Spleen (tissue), 11 donors: ENCODE measurements around the gene PIGQ. TPM values are rescaled to one million over a fixed set of nuclear protein-coding genes. Genes with fewer than 3 reads are reported as not detected.

ENCODE experiments used
- DNase-seq: peaks from one replicate; pipeline ENCODE4 v3.0.0-alpha.2; 2020
- H3K27ac ChIP-seq, 8 donors: fragments of 200-600 bp; sonication (generic) in 7 of 8; 1 replicate in 4 of 8; 2 replicates in 4 of 8; pipeline versions ENCODE4 v1.5.0 to v1.8.0; 2016 to 2021; ENCODE audit warnings: inconsistent platforms in 4 of 8, mild to moderate bottlenecking in 4 of 8, moderate library complexity in 1 of 8
- H3K27me3 ChIP-seq, 7 donors: fragments of 200-600 bp; sonication (generic) in 6 of 7; replicated peaks in 1 of 7; 1 replicate in 4 of 7; 2 replicates in 3 of 7; pipeline versions ENCODE4 v1.5.0 to v1.8.0; 2016 to 2021; ENCODE audit warnings: inconsistent platforms in 3 of 7, mild to moderate bottlenecking in 1 of 7
- H3K36me3 ChIP-seq, 6 donors: fragments of 200-600 bp; sonication (generic) in 5 of 6; 1 replicate in 4 of 6; 2 replicates in 2 of 6; pipeline versions ENCODE4 v1.5.0 to v1.8.0; 2016 to 2021; ENCODE audit warnings: inconsistent platforms in 2 of 6
- H3K4me1 ChIP-seq, 6 donors: fragments of 200-600 bp; sonication (generic) in 5 of 6; 1 replicate in 3 of 6; 2 replicates in 3 of 6; pipeline versions ENCODE4 v1.5.0 to v1.8.0; 2016 to 2021; ENCODE audit warnings: inconsistent platforms in 3 of 6
- H3K4me3 ChIP-seq, 8 donors: fragments of 200-600 bp; sonication (generic) in 7 of 8; 1 replicate in 4 of 8; 2 replicates in 4 of 8; pipeline versions ENCODE4 v1.5.0 to v1.8.0; 2016 to 2021; ENCODE audit warnings: inconsistent platforms in 4 of 8, mild to moderate bottlenecking in 4 of 8, moderate library complexity in 2 of 8
- H3K9me3 ChIP-seq, 8 donors: fragments of 200-600 bp; sonication (generic) in 7 of 8; 1 replicate in 4 of 8; 2 replicates in 4 of 8; pipeline versions ENCODE4 v1.5.0 to v1.8.0; 2016 to 2021; ENCODE audit warnings: inconsistent platforms in 4 of 8
- CTCF ChIP-seq, 11 experiments: fragments of 200-600 bp in 7 of 11; fragments of 450-650 bp in 4 of 11; sonication (generic) in 4 of 11; IDR thresholded peaks in 8 of 11; conservative IDR thresholded peaks in 3 of 11; 1 replicate in 7 of 11; 2 replicates in 4 of 11; pipeline versions ENCODE4 v1.4.0 to v1.8.0; 2016 to 2021; ENCODE audit warnings: antibody characterized with exemption in 11 of 11, inconsistent platforms in 4 of 11, mild to moderate bottlenecking in 1 of 11
- POLR2A ChIP-seq, 3 donors: fragments of 450-650 bp; IDR thresholded peaks; one replicate each; pipeline ENCODE4 v1.5.1; 2017; ENCODE audit warnings: antibody characterized with exemption in 3 of 3, mild to moderate bottlenecking in 1 of 3
- POLR2AphosphoS5 ChIP-seq, 3 donors: sonication (generic); formaldehyde crosslinking; IDR thresholded peaks; one replicate each; pipeline ENCODE4 v1.5.1; 2017; ENCODE audit warnings: antibody characterized with exemption in 3 of 3
- WGBS, 5 donors: extraction: QIAGEN DNeasy Blood & Tissue Kit in 3 of 5; methylation state at CpG; one replicate each; pipeline versions ENCODE4 v1.1.5 to v1.1.7; 2013 to 2018; 5-methylcytosine and 5-hydroxymethylcytosine counted together
- intact Hi-C: fragments of 100-400 bp; cut with DNase I; formaldehyde crosslinking; loops from one replicate; pipeline ENCODE4 v1.15.0; 2023; ENCODE audit warnings: low total_unique reads
- polyA plus RNA-seq, 3 donors: library from polyadenylated mRNA; stranded (reverse); fragments of 200-250 nt; gene quantifications; one replicate each; pipeline ENCODE4 v1.2.1, GENCODE V29; 2013
- total RNA-seq, 7 donors: library from RNA; depleted of rRNA in 3 of 7; stranded (reverse); fragments of >200 nt in 3 of 7; fragmentation: NEBNext Ultra II Directional in 4 of 7; extraction: Animal tissue kit (Norgen Biotek cat#: 25700) in 4 of 7; gene quantifications; one replicate each; pipeline versions ENCODE4 v1.1.0 to v1.2.1, GENCODE V29; 2016 to 2021
- donor health status: healthy with polysubstance abuse.
- donor health status: DM: no; HTN: no; CAD: no; lungs with moderate emphysema.
- donor health status: DM: no; HTN: no; CAD: no.
- donor health status: Bipolar disorder and iron deficiency.
- donor health status: healthy.
- donor health status: DM: no; HTN: no; CAD: no.
- donor health status: DM: yes; HTN: yes; CAD: no.

PIGQ gene
- total and polyA plus RNA-seq, 10 donors, result 20.7 to 70.5 (median 39.8) TPM

- Histone ChIP-seq H3K4me3 (no peak overlapping the region), H3K9me3 (no peaks in the 10 kb centered on the region), H3K36me3 (peaks cover 0 to 95% (median 36%) of the 10 kb centered on the region in 6 donors), H3K4me1 (peaks cover 0 to 18% (median 0%) of the 10 kb centered on the region in 6 donors), H3K27ac (no peak overlapping the region), H3K27me3 (no peaks in the 10 kb centered on the region)
- DNase-seq, result no peak
- intact Hi-C loops, result no loop called here
- no peak for TF ChIP-seq CTCF (IDR thresholded peaks at IDR 0.05 in 8 of 11, conservative IDR thresholded peaks at IDR 0.05 in 3 of 11)
- no peak for TF ChIP-seq POLR2A (IDR thresholded peaks at IDR 0.05)
- no peak for TF ChIP-seq POLR2AphosphoS5 (IDR thresholded peaks at IDR 0.05)
- WGBS, 5 donors, result 92 to 96% (median 95%) methylated on average over 25 to 34 of the region's 34 CpGs
Observed at GRCh38 chr16:539901-540530, 29.8 kb upstream of the PIGQ start.

GRCh38 chr16:540645-541340 is 29.0 kb upstream of the PIGQ start:
- DNase-seq, result no peak
- TF ChIP-seq POLR2AphosphoS5 (IDR thresholded peaks at IDR 0.05) (no peak), CTCF (IDR thresholded peaks at IDR 0.05 in 8 of 11, conservative IDR thresholded peaks at IDR 0.05 in 3 of 11) (no peak), POLR2A (IDR thresholded peaks at IDR 0.05) (no peak)
- Histone ChIP-seq H3K4me1 (peaks cover 0 to 12% (median 0%) of the 10 kb centered on the region in 6 donors), H3K4me3 (no peak overlapping the region), H3K9me3 (no peaks in the 10 kb centered on the region), H3K27ac (no peak overlapping the region), H3K27me3 (no peaks in the 10 kb centered on the region), H3K36me3 (peaks cover 0 to 95% (median 35%) of the 10 kb centered on the region in 6 donors)
- 90 to 96% (median 92%) methylated on average over 11 to 29 of the region's 29 CpGs for WGBS, 5 donors
- intact Hi-C loops, result no loop called here

GRCh38 chr16:543301-544164 is 26.2 kb upstream of the PIGQ start:
- Histone ChIP-seq H3K4me1 (peaks cover 4 to 40% (median 16%) of the 10 kb centered on the region in 6 donors), H3K27ac (no peak overlapping the region), H3K9me3 (no peaks in the 10 kb centered on the region), H3K4me3 (no peak overlapping the region), H3K27me3 (no peaks in the 10 kb centered on the region), H3K36me3 (peaks cover 0 to 95% (median 20%) of the 10 kb centered on the region in 6 donors)
- WGBS, 5 donors, result 92 to 96% (median 94%) methylated on average over 33 to 51 of the region's 51 CpGs
- DNase-seq, result no peak
- intact Hi-C loops, result no loop called here
- TF ChIP-seq POLR2A (IDR thresholded peaks at IDR 0.05) (no peak), POLR2AphosphoS5 (IDR thresholded peaks at IDR 0.05) (no peak), CTCF (IDR thresholded peaks at IDR 0.05 in 8 of 11, conservative IDR thresholded peaks at IDR 0.05 in 3 of 11) (no peak)
